NT2/D1 (cell line): ENCODE data around the gene FAM25G.

ENCODE experiments used
- SUZ12 ChIP-seq: IDR thresholded peaks from 2 replicates; pipeline ENCODE4 v1.6.1; 2011; ENCODE audit not compliant: insufficient read length, insufficient read depth; ENCODE audit errors: extremely low read depth
- YY1 ChIP-seq: IDR thresholded peaks from 2 replicates; pipeline ENCODE4 v1.6.1; 2011; ENCODE audit not compliant: insufficient read length, insufficient read depth
- ZNF274 ChIP-seq: IDR thresholded peaks from 2 replicates; pipeline ENCODE4 v1.6.1; 2011; ENCODE audit warnings: mild to moderate bottlenecking, low read depth, low read length

DNA sequence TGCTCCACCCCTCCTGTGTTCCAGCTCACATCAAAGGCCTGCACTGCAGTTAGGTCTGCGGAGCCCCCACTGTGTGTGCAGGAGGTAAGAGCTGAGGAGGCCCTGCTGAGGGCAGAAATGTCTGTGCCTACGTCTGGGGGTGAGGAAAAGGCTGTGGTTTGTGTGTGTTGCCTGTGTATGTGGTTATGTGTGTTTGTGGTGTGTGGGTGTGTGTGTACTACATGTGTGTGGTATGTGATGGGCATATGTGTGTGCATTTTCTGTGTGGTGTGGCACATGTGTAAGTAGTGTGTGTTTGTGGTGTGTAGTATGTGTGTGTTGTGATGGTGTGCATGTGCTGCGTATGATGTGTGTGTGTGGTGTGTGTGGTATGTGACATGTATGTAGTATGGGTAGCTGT lies 43.8 kb downstream of the FAM25G start:
- TF ChIP-seq SUZ12 (no peak), YY1 (no peak), ZNF274 (no peak)
